Nephron (organoid): ENCODE measurements around the gene CASD1.

Experiments used
- H3K27ac Mint-ChIP-seq, 3 experiments: 2 replicates each; pipeline ENCODE4 v1.8.0; 2020; ENCODE audit warnings: mixed read lengths in 3 of 3, mild to moderate bottlenecking in 2 of 3, moderate library complexity in 1 of 3
- H3K27me3 Mint-ChIP-seq: 2 replicates; pipeline ENCODE4 v1.8.0; 2021; ENCODE audit warnings: low read depth, mild to moderate bottlenecking, moderate library complexity, mixed read lengths
- H3K36me3 Mint-ChIP-seq: 2 replicates; pipeline ENCODE4 v1.8.0; 2020; ENCODE audit warnings: low read depth, mixed read lengths
- H3K4me1 Mint-ChIP-seq: 2 replicates; pipeline ENCODE4 v1.8.0; 2020; ENCODE audit warnings: mixed read lengths
- H3K4me3 Mint-ChIP-seq, 3 experiments: 2 replicates each; pipeline ENCODE4 v1.8.0; 2020; ENCODE audit warnings: mild to moderate bottlenecking in 3 of 3, mixed read lengths in 3 of 3, moderate library complexity in 2 of 3
- H3K9me3 Mint-ChIP-seq: 2 replicates; pipeline ENCODE4 v1.8.0; 2020; ENCODE audit warnings: mixed read lengths
- CTCF ChIP-seq, 3 experiments: fragments of 200-600 bp; sonication (generic); IDR thresholded peaks; one replicate each; pipeline ENCODE4 v1.5.0; 2021; ENCODE audit warnings: antibody characterized with exemption in 3 of 3; ENCODE audit not compliant: unreplicated experiment in 3 of 3

The CASD1 gene

GRCh38 chr7:94509264-94509886, at the start of gene CASD1:
TSS of gene CASD1 (plus strand) at chr7:94509809. CDS start at chr7:94510085, 276 bp downstream.
- H3K27me3 Mint-ChIP-seq = no peaks in the 10 kb centered on the region
- no peaks in the 10 kb centered on the region for H3K9me3 Mint-ChIP-seq
- H3K4me3 Mint-ChIP-seq = peak within 1 kb of the TSS; percentile 89 to 91 (median 90)
- peak within 1 kb of the TSS in 2 of 3 experiments; percentile 97 to 98 for H3K27ac Mint-ChIP-seq
- H3K36me3 Mint-ChIP-seq = no peaks in the 10 kb centered on the region
- peaks cover 37% of the 10 kb centered on the region for H3K4me1 Mint-ChIP-seq
- TF ChIP-seq CTCF (IDR thresholded peaks at IDR 0.05; ENCODE audit: unreplicated experiment in 3 of 3) = no peak

- Mint-ChIP-seq H3K4me1 (no peaks in the 10 kb centered on the region), H3K4me3 (no peak overlapping the region), H3K27me3 (no peaks in the 10 kb centered on the region), H3K36me3 (no peaks in the 10 kb centered on the region), H3K27ac (no peak overlapping the region), H3K9me3 (peaks cover 7% of the 10 kb centered on the region)
- no peak for TF ChIP-seq CTCF (IDR thresholded peaks at IDR 0.05; ENCODE audit: unreplicated experiment in 3 of 3)
Measured at GRCh38 chr7:94466516-94466915, 43.1 kb upstream of the CASD1 start.

DNA sequence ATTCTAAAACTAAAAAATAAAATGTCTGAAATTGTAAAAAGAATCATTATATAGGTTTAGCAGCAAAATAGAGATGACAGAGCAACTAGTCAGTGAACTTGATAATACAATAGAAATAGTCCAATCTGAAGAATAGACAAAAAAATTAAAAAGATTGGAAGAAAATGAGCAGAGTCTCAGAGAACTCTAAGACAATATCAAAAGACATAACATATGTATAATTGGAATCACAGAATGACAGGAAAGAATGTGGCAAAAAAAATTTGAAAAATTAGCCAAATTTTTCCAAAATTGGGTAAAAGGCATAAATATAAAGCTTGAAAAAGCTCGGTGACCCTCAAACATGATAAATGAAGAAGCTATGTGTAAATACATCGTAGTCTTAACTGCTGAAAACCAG, 38.0 kb upstream of the CASD1 start:
- Mint-ChIP-seq H3K4me1 (no peaks in the 10 kb centered on the region), H3K27me3 (no peaks in the 10 kb centered on the region), H3K9me3 (peaks cover 12% of the 10 kb centered on the region), H3K27ac (no peak overlapping the region), H3K36me3 (no peaks in the 10 kb centered on the region), H3K4me3 (no peak overlapping the region)
- TF ChIP-seq CTCF (IDR thresholded peaks at IDR 0.05; ENCODE audit: unreplicated experiment in 3 of 3) = no peak

GRCh38 chr7:94472608-94473007, 37.0 kb upstream of the CASD1 start:
- no peaks in the 10 kb centered on the region for H3K27me3 Mint-ChIP-seq
- no peaks in the 10 kb centered on the region for H3K4me1 Mint-ChIP-seq
- H3K9me3 Mint-ChIP-seq = peaks cover 12% of the 10 kb centered on the region
- no peak overlapping the region for H3K27ac Mint-ChIP-seq
- no peaks in the 10 kb centered on the region for H3K36me3 Mint-ChIP-seq
- no peak overlapping the region for H3K4me3 Mint-ChIP-seq
- TF ChIP-seq CTCF (IDR thresholded peaks at IDR 0.05; ENCODE audit: unreplicated experiment in 3 of 3) = no peak

DNA sequence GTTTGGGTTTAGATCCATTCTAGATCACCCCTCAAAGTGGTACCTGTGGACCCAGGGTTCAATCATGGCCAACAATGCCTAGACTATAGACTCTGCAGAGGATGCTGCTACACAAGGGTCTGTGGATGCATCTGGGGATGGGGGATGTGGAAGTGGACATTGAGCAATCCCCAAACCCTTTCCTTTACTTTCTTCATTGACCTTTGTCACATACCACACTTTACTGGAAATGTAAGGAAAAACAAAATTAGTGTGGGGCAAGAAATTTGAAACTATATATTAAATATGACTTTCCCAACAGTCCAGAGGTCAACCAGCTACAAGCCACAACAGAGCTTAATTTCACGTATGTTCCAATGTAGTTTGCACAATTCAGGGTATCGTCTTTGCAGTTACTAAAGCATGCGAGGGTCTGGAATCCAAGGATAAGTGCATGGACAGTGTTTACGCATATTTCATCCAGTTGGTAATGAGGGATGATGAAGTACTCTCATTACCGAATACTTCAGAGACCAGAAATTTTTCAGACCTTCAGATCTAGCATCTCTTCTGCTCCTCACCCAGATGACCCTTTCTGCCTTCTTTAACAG, 33.3 kb upstream of the CASD1 start:
- Mint-ChIP-seq H3K27ac (no peak overlapping the region), H3K36me3 (no peaks in the 10 kb centered on the region), H3K9me3 (peaks cover 5% of the 10 kb centered on the region), H3K27me3 (no peaks in the 10 kb centered on the region), H3K4me3 (no peak overlapping the region), H3K4me1 (no peaks in the 10 kb centered on the region)
- TF ChIP-seq CTCF (IDR thresholded peaks at IDR 0.05; ENCODE audit: unreplicated experiment in 3 of 3) = no peak

GRCh38 chr7:94477878-94478277, 31.7 kb upstream of the CASD1 start:
- Mint-ChIP-seq H3K9me3 (peaks cover 2% of the 10 kb centered on the region), H3K4me1 (no peaks in the 10 kb centered on the region), H3K27ac (no peak overlapping the region), H3K4me3 (no peak overlapping the region), H3K36me3 (no peaks in the 10 kb centered on the region), H3K27me3 (no peaks in the 10 kb centered on the region)
- no peak for TF ChIP-seq CTCF (IDR thresholded peaks at IDR 0.05; ENCODE audit: unreplicated experiment in 3 of 3)
